D341Med (cell line): ENCODE measurements around the gene DUSP15.

Experiments used
- DNase-seq: peaks from one replicate; pipeline ENCODE4 v3.0.0; 2012; ENCODE audit warnings: low spot score

The DUSP15 gene

GRCh38 chr20:31894980-31895675, 24.8 kb upstream of the DUSP15 start:
- DNase-seq: no peak

DNA sequence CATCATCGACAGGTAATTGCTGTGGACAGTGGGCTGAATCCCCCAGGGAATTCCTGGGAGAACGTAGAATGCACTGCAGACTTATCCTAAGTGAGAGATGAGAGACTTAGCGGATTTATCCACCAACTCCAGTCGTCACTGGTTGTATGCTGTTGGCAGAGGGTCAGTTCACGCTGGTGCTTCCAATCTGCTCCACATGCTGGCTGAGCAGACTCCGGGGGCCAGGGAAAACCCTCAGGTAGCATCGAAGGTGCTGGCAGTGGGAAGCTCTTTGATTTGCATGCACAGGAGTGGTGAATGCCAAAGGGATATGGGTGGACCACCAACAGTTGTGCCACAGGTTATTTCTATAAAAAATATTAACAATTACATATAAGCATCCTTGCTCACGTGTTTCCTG, 20.3 kb upstream of the DUSP15 start:
- no peak for DNase-seq

- DNase-seq: no peak
Observed at GRCh38 chr20:31883829-31884228, 13.5 kb upstream of the DUSP15 start.

DNA sequence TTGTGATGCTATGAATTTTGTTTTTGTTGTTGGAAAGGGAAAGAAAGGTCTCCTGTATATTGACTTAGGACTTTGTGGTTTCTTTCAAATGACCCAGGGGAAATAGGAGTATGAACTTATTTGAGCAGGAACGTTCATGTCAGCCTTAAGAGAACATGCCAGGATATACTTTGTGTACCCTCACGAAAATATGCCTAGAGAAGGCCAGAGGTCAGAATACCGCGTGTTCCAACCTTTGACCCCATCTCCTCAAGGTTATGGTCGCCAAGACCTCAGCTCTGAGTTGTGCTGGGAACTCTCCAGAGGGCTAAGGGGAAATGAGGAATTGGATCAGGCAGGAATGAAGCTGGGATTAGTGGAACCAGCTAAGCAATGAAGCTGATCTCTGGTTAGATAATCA, 11.6 kb upstream of the DUSP15 start:
- no peak for DNase-seq

DNA sequence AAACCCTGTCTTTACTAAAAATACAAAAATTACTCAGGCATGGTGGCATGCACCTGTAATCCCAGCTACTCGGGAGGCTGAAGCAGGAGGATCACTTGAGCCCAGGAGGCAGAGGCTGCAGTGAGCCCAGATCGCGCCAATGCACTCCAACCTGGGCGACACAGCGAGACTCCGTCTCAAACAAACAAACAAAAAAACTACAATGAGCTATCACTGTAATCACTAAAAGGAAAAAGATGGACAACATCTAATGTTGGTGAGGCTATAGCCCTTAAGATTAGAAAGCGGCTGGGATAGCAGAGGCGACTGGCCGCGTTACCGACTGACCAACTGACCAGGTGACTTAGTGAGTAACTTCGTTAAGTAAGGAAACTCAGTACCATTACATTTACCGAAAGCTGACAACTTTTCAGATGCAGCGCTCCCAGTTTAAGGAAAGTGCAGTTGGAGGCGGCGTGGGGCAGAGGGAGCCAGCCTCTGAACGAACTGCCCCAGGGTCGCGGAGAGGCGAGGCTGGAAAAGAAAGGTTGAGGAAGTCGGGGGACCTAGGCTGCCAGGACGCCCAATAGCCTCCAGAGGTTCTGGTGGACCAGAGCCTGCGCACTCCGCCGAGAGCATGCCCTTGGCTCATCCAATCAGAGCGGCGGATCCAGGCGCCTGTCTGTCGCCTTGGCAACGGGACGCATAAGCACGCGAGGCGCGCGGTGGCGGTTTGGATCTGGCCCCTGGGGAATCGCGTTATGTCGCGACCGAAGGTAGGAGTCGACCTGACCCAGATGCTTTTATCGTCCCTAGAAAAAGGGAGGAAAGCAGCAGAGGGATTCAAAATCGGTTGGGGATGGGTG, 9.0 kb upstream of the DUSP15 start:
- DNase-seq: peak; percentile 96

- no peak for DNase-seq
Observed at GRCh38 chr20:31877684-31878083, 7.4 kb upstream of the DUSP15 start.

DNA sequence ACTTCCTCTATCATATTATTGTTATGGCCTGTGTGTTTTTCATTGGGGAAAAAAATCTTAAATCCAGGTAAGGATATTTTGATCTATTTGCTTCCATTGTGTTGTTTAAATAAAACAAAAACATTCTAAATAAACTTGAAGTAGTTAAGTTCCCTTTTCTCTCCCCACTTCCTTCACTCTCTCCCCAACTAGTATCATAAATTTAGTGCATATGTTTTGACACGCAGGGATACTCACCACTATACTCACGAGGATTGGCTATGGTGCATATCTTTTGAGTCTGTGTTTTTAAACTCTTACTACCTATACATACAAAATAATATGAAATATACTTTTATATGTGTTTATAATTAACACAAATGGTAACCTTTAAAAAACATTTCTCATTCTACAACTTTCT, 5.3 kb upstream of the DUSP15 start:
- DNase-seq: no peak

- DNase-seq: no peak
Observed at GRCh38 chr20:31872406-31872805, 2.1 kb upstream of the DUSP15 start.

- DNase-seq: no peak
Observed at GRCh38 chr20:31871618-31871954, 1.3 kb upstream of the DUSP15 start.

DNA sequence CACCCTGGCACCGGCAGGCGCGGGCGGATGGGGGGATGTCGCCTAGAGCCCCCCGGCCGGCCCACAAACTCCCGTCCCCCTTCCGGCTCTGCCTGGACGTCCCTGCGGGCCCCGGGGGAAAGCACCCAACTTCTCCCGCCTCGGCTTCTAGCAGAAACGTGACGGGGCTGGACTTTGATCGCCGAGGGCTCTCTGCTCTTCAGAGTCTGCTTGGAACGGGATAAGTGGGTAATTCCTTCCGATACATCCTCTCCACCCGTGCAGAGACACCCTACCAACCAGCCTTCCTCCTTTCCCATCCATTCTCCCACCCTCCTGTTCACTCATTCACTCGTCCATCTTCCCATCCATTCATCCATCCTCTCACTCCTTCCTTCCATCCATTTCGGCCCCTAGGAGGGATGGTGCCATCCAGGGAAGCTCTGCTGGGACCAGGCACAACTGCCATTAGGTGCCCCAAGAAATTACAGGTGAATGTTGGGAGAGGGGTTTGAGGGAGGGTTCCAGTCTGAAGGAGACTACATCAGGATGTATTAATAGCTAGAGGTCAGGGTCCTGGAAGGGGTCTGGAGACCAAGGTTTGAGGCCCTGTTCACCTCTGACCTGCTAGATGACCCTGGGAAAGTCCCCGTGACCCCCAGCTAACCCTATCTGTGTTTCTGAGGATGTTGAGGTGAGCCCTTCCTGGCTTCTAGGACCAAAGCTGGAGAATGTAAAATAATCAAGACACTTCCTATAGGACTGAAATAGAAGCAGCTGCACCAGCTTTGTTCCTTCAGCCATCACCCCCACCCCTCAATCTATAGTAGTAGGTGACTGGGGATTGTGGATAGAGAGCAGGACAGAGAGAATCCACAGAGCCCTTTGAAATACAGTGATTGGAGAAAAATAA, 645 bp upstream of the DUSP15 start:
- DNase-seq: no peak

DNA sequence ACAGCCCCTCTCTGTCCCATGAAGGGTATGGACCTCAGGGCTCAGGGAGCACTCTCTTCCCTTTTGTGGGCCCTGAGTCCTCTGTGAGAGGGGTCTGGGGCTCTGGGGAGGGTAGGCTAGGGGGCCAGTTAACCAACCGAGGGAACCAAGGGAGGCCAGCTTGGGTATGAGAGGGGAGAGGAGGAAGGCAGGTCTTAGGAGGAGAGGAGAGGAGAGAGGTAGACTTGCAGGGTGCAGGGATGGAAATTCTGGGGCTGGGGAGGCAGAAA, 720 bp downstream of the DUSP15 start:
- DNase-seq: no peak

DNA sequence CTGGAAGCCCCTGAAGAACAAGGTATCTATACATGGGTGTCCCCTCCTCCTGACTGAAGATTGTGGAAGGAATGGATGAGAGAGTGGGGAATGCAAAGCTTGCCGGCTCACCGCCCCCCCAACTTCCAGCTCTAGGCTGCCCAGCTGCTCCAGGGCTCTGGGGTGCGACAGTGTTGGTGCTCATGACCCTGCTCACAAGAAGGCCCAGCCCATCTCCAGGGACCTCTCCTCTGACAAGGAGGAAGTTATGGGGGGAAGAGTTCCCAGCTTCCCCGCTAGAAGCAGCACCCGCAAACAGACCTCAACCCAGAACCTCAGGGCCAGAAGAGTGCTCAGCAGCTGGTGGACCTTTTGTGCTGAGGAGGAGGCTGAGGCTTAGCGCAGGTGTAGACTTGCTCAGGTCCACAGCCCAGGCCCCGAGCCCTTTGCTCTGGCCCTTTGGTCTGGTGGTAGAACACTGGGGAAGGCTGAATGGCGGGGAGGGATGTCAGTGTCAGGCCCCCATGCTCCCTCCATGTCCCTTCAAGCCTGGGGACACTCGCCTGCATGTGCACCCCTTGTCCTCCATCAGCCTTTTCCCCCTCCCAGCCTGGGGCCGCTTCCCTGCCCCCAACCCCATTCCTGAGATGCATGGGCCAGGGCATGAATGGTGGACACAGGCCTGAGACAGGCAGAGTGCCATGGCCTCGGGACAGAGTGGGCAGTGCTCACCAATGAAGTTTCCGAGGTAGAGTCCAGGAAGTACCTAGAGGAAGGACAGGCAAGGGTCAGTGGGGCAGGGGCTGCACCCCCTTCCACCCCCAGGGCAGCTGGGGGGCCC, 1.3 kb downstream of the DUSP15 start:
- no peak for DNase-seq

GRCh38 chr20:31866221-31866620, 4.1 kb downstream of the DUSP15 start:
- no peak for DNase-seq

DNA sequence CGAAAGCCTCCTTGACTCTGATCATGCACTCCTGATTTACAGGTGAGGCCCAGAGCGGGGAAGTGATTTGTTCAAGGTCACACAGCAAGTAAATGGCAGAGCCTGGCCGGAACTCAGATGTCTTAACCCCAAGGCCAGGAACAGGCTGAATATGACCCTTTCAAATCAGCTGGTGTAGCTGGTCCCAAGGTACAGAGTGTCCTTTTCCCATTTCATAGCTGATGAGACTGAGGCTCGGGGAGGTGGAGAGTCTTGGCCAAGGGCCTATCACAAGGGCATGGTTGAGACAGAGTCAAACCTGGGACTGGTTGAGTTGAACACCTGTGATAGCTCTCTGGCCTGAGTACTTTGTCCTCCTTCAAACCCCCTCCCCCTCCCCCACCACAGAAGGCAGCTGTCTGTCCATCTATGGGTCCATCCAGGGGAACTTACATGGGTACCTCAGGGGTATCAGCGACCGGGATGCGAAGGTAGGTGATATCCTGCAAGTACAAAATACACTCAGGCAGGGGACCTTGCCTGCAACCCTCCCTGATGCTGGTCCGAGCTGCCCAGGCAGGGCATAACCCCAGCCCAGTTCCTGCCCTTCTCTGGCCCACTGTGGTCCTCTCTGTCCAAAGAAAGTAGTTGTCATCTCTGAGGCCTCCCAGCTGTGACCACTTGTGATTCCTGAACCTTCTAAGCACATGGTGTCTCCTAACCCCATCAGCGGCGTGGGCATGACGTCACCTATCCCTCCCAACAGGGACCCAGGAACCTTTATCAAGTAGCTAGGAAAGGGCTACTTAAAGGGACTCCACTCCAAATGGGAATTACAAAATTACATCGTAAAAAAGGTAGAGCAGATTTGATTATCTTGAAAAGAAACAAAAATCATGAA, 5.6 kb downstream of the DUSP15 start:
- DNase-seq: no peak

DNA sequence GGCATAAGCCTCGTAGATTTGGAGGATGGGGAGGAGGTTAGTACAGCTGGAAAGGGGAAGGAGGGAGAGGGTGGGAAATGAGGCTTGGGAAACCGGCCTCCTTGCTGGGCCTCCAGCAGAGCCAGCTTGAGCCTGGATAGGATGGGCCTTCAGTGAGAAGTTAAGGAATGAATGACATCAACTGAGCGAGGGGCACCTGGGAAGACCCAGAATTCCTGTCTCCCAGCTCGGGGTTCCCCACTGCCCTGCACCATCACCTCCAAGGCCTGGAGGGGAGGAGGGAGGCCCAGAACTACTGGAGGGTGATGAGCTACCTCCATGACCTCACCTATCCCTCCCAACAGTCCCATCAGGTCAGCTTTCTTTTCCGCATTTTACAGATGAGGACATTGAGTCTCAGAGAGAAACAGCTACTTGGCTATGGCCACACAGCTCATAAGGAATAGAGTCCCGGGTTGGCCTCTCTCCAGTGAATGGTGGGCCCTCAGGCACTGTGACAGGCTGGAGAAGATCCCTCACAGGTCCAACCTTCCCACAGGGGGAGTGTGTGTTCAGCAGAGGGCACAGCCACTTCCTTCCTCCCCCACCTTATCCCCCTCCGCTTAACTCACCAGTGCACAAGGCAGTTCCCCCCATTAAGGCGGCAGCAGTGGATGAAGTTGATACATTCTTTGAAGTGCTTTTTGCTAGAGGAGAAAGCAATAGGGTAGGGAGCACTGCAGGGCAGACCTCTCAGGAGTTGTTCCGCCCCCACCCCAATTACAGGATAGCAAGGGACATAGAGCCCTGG, 6.8 kb downstream of the DUSP15 start:
- DNase-seq: no peak

GRCh38 chr20:31862506-31862905, 7.8 kb downstream of the DUSP15 start:
- DNase-seq: no peak

DNA sequence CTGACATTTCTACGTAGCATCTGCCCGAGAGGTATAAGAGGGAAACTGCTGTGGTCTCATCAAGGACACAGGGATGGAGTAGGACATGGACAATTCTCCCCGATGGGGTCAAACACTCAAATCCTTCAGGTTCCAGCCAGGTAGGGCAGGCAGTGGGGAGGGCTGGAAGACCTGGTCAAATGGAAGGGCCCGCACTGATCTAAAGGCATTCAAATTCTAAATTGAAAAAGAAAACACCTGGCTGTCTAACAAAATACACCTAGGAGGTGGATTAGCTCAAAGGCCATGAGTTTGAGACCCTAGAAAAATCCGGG, 8.2 kb downstream of the DUSP15 start:
- DNase-seq: no peak

DNA sequence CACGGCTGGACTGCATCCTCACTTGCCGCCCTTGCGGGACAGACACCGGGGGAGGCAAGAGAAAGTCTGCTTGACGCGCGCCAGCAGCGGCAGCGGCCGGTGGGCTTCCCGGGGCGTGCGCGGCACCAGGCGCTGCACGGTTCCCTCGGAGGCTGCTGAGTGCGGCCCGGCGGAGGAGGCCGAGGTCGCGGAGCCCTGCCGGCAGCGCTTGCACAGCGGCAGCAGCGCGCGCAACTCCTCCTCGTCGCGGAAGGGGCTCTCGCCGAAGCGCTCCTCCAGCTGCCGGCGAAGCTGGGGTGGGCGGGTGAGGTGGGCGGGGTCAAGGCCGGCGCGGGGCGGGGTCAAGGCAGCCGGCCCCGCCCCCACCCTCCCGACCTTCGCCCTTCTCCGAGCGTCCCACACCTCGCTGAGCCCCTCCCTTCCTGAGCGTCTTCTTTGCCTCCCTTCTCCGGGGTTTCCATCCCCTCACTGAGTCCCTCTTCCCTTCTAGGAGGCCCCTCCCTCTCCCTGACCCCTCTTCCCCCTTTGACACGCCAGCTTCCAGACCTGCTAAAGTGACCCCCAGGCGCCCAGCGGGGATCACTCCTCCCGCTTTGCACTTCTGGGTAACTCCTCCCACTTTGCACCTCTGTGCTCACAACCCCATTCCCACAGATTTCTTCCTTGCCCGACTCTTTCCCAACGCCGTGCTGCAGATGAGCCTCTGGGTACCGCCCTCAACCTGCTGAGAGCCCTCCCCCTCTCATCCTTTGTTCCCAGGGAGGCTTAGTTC, 8.8 kb downstream of the DUSP15 start:
- DNase-seq: peak; percentile 94

GRCh38 chr20:31861135-31861384, 9.3 kb downstream of the DUSP15 start:
- peak; percentile 68 for DNase-seq
